Neuronal stem cell (in vitro differentiated cells): ENCODE data around the gene JUP.

ENCODE experiments used
- DNase-seq: peaks from one replicate; pipeline ENCODE4 v3.0.0-alpha.2; 2013; ENCODE audit warnings: low spot score
- H2AFZ ChIP-seq: one replicate; pipeline ENCODE4 v1.6.1; 2013; ENCODE audit warnings: mild to moderate bottlenecking, low read length, inconsistent platforms
- H2AK5ac ChIP-seq: 2 replicates; pipeline ENCODE4 v1.6.1; 2013; ENCODE audit warnings: low read depth, mild to moderate bottlenecking, inconsistent platforms, low read length, moderate library complexity, mixed read lengths
- H2BK120ac ChIP-seq: 2 replicates; pipeline ENCODE4 v1.6.1; 2013; ENCODE audit warnings: low read depth, mild to moderate bottlenecking, inconsistent platforms, low read length, moderate library complexity, mixed read lengths
- H2BK12ac ChIP-seq: one replicate; pipeline ENCODE4 v1.6.1; 2013; ENCODE audit warnings: low read length, inconsistent platforms
- H2BK15ac ChIP-seq: 2 replicates; pipeline ENCODE4 v1.6.1; 2013; ENCODE audit warnings: mild to moderate bottlenecking, low read length, inconsistent platforms, mixed read lengths
- H2BK5ac ChIP-seq: one replicate; pipeline ENCODE4 v1.6.1; 2013; ENCODE audit warnings: inconsistent platforms, mild to moderate bottlenecking, low read length, moderate library complexity
- H3K14ac ChIP-seq: one replicate; pipeline ENCODE4 v1.6.1; 2013; ENCODE audit warnings: low read length, inconsistent platforms
- H3K18ac ChIP-seq: 2 replicates; pipeline ENCODE4 v1.6.1; 2013; ENCODE audit warnings: low read length, inconsistent platforms
- H3K23ac ChIP-seq: 2 replicates; pipeline ENCODE4 v1.6.1; 2013; ENCODE audit warnings: low read depth, mild to moderate bottlenecking, mixed read lengths, low read length, inconsistent platforms; ENCODE audit not compliant: poor library complexity
- H3K27ac ChIP-seq: replicated peaks from 3 replicates; pipeline ENCODE4 v1.5.1; 2013; ENCODE audit warnings: low read length, inconsistent platforms
- H3K27me3 ChIP-seq, 3 experiments: 2 replicates each; pipeline ENCODE4 v1.6.1; 2013; ENCODE audit warnings: low read length in 3 of 3, mild to moderate bottlenecking in 2 of 3, inconsistent platforms in 1 of 3, low read depth in 1 of 3, mixed read lengths in 1 of 3, moderate library complexity in 1 of 3; ENCODE audit not compliant: control insufficient read depth in 3 of 3, insufficient read depth in 3 of 3
- H3K36me3 ChIP-seq, 2 donors: replicated peaks in 1 of 2; 2 replicates each; pipeline ENCODE4 v1.6.1; 2013; ENCODE audit warnings: low read length in 2 of 2; ENCODE audit not compliant: control insufficient read depth in 2 of 2, insufficient read depth in 2 of 2
- H3K4ac ChIP-seq: 2 replicates; pipeline ENCODE4 v1.6.1; 2013; ENCODE audit warnings: inconsistent platforms, mild to moderate bottlenecking, low read length, moderate library complexity
- H3K4me1 ChIP-seq, 2 donors: 1 replicate in 1 of 2; 2 replicates in 1 of 2; pipeline ENCODE4 v1.6.1; 2013; ENCODE audit warnings: low read length in 2 of 2, low read depth in 1 of 2; ENCODE audit not compliant: control insufficient read depth in 2 of 2, insufficient read depth in 1 of 2
- H3K4me2 ChIP-seq: one replicate; pipeline ENCODE4 v1.6.1; 2013; ENCODE audit warnings: mild to moderate bottlenecking, low read length, inconsistent platforms; ENCODE audit not compliant: insufficient read depth, poor library complexity, severe bottlenecking
- H3K4me3 ChIP-seq, 2 donors: 2 replicates each; pipeline ENCODE4 v1.5.1; 2013; ENCODE audit warnings: low read length in 2 of 2, mild to moderate bottlenecking in 2 of 2, inconsistent platforms in 1 of 2, moderate library complexity in 1 of 2
- H3K79me1 ChIP-seq: one replicate; pipeline ENCODE4 v1.6.1; 2013; ENCODE audit warnings: low read depth, mild to moderate bottlenecking, inconsistent platforms, low read length, moderate library complexity
- H3K9ac ChIP-seq: one replicate; pipeline ENCODE4 v1.6.1; 2013; ENCODE audit warnings: mild to moderate bottlenecking, low read depth, low read length, inconsistent platforms; ENCODE audit not compliant: poor library complexity
- H3K9me3 ChIP-seq, 2 donors: replicated peaks in 1 of 2; 2 replicates each; pipeline versions ENCODE3 to v1.6.1; 2013; ENCODE audit warnings: low read length in 2 of 2, mild to moderate bottlenecking in 2 of 2, inconsistent platforms in 1 of 2, low read depth in 1 of 2, mixed read lengths in 1 of 2, moderate library complexity in 1 of 2; ENCODE audit not compliant: control insufficient read depth in 2 of 2, insufficient read depth in 1 of 2
- H4K8ac ChIP-seq: one replicate; pipeline ENCODE4 v1.6.1; 2013; ENCODE audit warnings: low read depth, mild to moderate bottlenecking, inconsistent platforms, low read length, moderate library complexity
- H4K91ac ChIP-seq: one replicate; pipeline ENCODE4 v1.6.1; 2013; ENCODE audit warnings: low read length, low read depth, mild to moderate bottlenecking, inconsistent platforms; ENCODE audit not compliant: poor library complexity
- WGBS, 2 donors: extraction: QIAGEN DNeasy Blood & Tissue Kit; methylation state at CpG; one replicate each; pipeline ENCODE4 v1.1.7; 2013; ENCODE audit warnings: missing lambda C conversion rate in 2 of 2, mixed read lengths in 1 of 2; ENCODE audit not compliant: insufficient read length in 2 of 2, insufficient replicate concordance in 1 of 2; ENCODE audit errors: extremely low coverage in 2 of 2; 5-methylcytosine and 5-hydroxymethylcytosine counted together

JUP gene

DNA sequence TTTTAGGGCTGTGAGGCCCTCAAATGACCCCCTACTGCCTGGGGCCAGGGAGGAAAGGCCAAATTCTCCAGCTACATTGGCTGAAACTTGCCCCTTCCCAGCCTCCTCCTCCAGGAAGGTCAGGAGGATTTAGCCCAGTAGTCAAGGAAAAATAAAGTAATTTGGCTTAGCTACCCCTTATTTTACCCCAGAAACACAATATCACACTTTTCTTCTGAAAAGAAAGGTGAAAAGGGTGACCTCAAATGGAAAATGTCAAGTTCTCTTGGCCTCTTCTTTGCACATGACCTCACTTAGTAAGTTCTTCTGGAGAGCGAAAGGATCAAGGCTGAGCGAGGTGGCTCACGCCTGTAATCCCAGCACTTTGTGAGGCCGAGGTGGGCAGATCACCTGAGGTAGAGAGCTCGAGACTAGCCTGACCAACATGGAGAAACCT, 8.0 kb upstream of the JUP start:
- Histone ChIP-seq H3K23ac (no peak overlapping the region), H3K79me1 (no peaks in the 10 kb centered on the region), H2BK12ac (no peak overlapping the region), H2BK120ac (no peak overlapping the region), H2BK5ac (no peak overlapping the region), H3K4ac (no peak overlapping the region), H3K18ac (no peak overlapping the region), H2AK5ac (no peak overlapping the region), H4K8ac (no peak overlapping the region), H3K27me3 (no peaks in the 10 kb centered on the region), H3K9me3 (peaks cover 0 to 1% of the 10 kb centered on the region in 2 donors), H3K27ac (no peak overlapping the region), H2AFZ (no peak overlapping the region), H2BK15ac (no peak overlapping the region), H3K4me3 (no peak overlapping the region), H3K36me3 (no peaks in the 10 kb centered on the region), H3K4me1 (peaks cover 22% of the 10 kb centered on the region in 2 donors), H3K9ac (no peak overlapping the region), H4K91ac (no peak overlapping the region), H3K14ac (no peak overlapping the region), H3K4me2 (no peak overlapping the region)
- no CpG with 5 or more reads among the region's 5 CpGs for WGBS, 2 donors
- no peak for DNase-seq

GRCh38 chr17:41793784-41794539, 7.5 kb upstream of the JUP start:
- H4K8ac ChIP-seq, result no peak overlapping the region
- H3K36me3 ChIP-seq, result no peaks in the 10 kb centered on the region
- H3K9ac ChIP-seq, result no peak overlapping the region
- H3K9me3 ChIP-seq, result peaks cover 0 to 1% of the 10 kb centered on the region in 2 donors
- H3K4me2 ChIP-seq, result no peak overlapping the region
- H3K18ac ChIP-seq, result no peak overlapping the region
- H3K14ac ChIP-seq, result no peak overlapping the region
- peak overlapping the region; percentile 96 for H2BK15ac ChIP-seq
- WGBS, 2 donors, result no CpG with 5 or more reads among the region's 14 CpGs
- no peak overlapping the region for H2BK5ac ChIP-seq
- no peaks in the 10 kb centered on the region for H3K79me1 ChIP-seq
- no peak for DNase-seq
- no peak overlapping the region for H3K4ac ChIP-seq
- no peaks in the 10 kb centered on the region for H3K27me3 ChIP-seq
- H2AK5ac ChIP-seq, result peak overlapping the region; percentile 92
- H3K4me1 ChIP-seq, result peaks cover 22% of the 10 kb centered on the region in 2 donors
- H3K4me3 ChIP-seq, result no peak overlapping the region
- H2BK12ac ChIP-seq, result peak overlapping the region; percentile 93
- peak overlapping the region; percentile 57 for H2BK120ac ChIP-seq
- peak overlapping the region; percentile 83 for H2AFZ ChIP-seq
- H4K91ac ChIP-seq, result no peak overlapping the region
- no peak overlapping the region for H3K23ac ChIP-seq
- H3K27ac ChIP-seq, result no peak overlapping the region

DNA sequence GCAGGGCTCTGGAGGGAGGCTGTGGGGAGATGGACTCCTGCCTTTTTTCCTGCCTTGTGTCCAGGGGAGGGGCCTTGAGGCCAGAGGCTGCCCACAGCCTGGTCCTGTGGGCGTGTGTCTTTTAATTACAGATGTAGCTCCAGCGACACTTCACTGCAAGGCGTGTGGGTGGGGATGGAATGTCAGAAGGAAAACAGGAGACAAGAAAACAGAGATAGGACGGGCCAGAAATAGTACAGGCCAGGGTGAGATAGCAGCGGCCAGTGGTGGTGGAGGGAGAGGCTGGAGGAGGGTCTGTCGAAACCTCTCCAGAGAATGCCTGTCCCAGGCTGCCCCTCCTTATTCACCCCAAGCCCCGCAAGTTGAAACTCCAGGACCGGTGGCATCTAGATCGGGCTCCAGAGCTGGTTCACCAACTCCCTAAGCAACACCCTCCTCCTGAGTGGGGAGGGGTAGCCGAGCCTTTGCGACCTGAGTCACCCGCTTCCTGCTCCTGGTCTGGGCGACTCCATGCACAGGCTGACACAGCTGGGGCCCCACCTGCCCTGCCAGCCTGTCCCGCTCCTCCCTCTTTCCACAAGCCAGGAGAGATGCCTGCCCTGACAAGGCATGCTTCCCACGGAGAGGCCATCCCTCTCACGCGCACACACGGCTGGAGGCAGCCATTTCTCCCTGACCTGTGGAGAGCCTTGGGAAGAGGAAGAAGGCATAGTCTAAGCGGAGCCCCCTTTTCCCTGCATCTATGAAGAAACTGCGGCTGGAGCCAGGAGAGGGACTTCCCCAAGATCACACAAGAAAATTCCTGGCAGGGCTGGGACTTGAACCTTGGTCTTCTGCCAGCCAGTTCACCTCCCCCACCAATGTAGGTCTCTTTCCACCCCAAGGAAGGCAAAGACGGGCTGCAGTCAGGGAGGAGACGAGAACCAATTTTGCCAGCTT, 6.6 kb upstream of the JUP start:
- H3K4ac ChIP-seq, result peak overlapping the region; percentile 98
- peak overlapping the region; percentile 96 for H3K18ac ChIP-seq
- H3K4me3 ChIP-seq, result no peak overlapping the region
- no peak overlapping the region for H3K4me2 ChIP-seq
- no peak for DNase-seq
- H3K9me3 ChIP-seq, result peaks cover 0 to 1% of the 10 kb centered on the region in 2 donors
- H3K36me3 ChIP-seq, result no peaks in the 10 kb centered on the region
- H2BK5ac ChIP-seq, result peak overlapping the region; percentile 71
- peak overlapping the region; percentile 93 for H2BK12ac ChIP-seq
- peak overlapping the region; percentile 92 for H2AK5ac ChIP-seq
- H3K27me3 ChIP-seq, result no peaks in the 10 kb centered on the region
- peak overlapping the region; percentile 83 for H2AFZ ChIP-seq
- peak overlapping the region; percentile 57 for H2BK120ac ChIP-seq
- H3K4me1 ChIP-seq, result peaks cover 22% of the 10 kb centered on the region in 2 donors
- H3K9ac ChIP-seq, result peak overlapping the region; percentile 86
- H3K27ac ChIP-seq, result peak overlapping the region; percentile 76
- H4K8ac ChIP-seq, result peak overlapping the region; percentile 99
- H3K79me1 ChIP-seq, result no peaks in the 10 kb centered on the region
- no peak overlapping the region for H3K14ac ChIP-seq
- H2BK15ac ChIP-seq, result peak overlapping the region; percentile 96
- no CpG with 5 or more reads among the region's 22 CpGs for WGBS, 2 donors
- peak overlapping the region; percentile 94 for H4K91ac ChIP-seq
- peak overlapping the region; percentile 45 for H3K23ac ChIP-seq

DNA sequence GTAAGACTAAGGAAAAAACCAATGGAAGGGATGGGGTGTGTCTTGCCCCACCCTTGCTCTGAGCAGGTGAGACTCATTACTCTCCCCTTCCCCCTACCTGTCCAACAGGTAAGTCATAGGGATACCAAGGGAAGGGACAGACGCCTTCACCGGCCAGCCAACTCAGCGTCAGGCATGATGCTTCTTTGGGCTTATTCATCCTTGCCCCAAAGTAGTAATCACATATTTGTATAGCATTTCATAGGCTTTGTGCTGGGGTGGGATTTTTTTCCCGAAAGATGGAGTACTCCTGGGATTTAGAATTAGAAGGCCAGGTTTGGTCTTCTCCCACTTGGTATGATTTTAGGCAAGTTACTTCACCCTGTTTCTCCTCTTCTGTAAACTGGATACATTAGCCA, 509 bp upstream of the JUP start:
- peaks cover 2% of the 10 kb centered on the region for H3K79me1 ChIP-seq
- peak overlapping the region in 1 of 2 donors; percentile 12 for H3K4me3 ChIP-seq
- H2BK12ac ChIP-seq, result no peak overlapping the region
- peak overlapping the region; percentile 2 for H2AFZ ChIP-seq
- no peak overlapping the region for H3K4me2 ChIP-seq
- H3K23ac ChIP-seq, result no peak overlapping the region
- H3K4me1 ChIP-seq, result peaks cover 10 to 16% of the 10 kb centered on the region in 2 donors
- H2BK120ac ChIP-seq, result no peak overlapping the region
- no CpG with 5 or more reads among the region's 4 CpGs for WGBS, 2 donors
- no peak overlapping the region for H2AK5ac ChIP-seq
- no peak overlapping the region for H2BK5ac ChIP-seq
- H2BK15ac ChIP-seq, result no peak overlapping the region
- H4K91ac ChIP-seq, result no peak overlapping the region
- H3K18ac ChIP-seq, result no peak overlapping the region
- no peak for DNase-seq
- no peak overlapping the region for H3K4ac ChIP-seq
- H3K36me3 ChIP-seq, result no peaks in the 10 kb centered on the region
- peaks cover 0 to 1% of the 10 kb centered on the region in 2 donors for H3K9me3 ChIP-seq
- H3K27me3 ChIP-seq, result no peaks in the 10 kb centered on the region
- H4K8ac ChIP-seq, result no peak overlapping the region
- H3K14ac ChIP-seq, result no peak overlapping the region
- H3K9ac ChIP-seq, result no peak overlapping the region
- no peak overlapping the region for H3K27ac ChIP-seq
